GDM1 (cell line): ENCODE results near the gene PPM1N.
A peak's percentile ranks its signal among the peaks of the same experiment; 100 is the strongest.

Experiments used
- DNase-seq: peaks from one replicate; lab custom pipeline; 2025; lab: John Stamatoyannopoulos, UW

PPM1N gene, protein sequence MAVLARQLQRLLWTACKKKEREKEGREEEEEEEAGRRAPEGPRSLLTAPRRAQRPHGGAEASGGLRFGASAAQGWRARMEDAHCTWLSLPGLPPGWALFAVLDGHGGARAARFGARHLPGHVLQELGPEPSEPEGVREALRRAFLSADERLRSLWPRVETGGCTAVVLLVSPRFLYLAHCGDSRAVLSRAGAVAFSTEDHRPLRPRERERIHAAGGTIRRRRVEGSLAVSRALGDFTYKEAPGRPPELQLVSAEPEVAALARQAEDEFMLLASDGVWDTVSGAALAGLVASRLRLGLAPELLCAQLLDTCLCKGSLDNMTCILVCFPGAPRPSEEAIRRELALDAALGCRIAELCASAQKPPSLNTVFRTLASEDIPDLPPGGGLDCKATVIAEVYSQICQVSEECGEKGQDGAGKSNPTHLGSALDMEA

DNA sequence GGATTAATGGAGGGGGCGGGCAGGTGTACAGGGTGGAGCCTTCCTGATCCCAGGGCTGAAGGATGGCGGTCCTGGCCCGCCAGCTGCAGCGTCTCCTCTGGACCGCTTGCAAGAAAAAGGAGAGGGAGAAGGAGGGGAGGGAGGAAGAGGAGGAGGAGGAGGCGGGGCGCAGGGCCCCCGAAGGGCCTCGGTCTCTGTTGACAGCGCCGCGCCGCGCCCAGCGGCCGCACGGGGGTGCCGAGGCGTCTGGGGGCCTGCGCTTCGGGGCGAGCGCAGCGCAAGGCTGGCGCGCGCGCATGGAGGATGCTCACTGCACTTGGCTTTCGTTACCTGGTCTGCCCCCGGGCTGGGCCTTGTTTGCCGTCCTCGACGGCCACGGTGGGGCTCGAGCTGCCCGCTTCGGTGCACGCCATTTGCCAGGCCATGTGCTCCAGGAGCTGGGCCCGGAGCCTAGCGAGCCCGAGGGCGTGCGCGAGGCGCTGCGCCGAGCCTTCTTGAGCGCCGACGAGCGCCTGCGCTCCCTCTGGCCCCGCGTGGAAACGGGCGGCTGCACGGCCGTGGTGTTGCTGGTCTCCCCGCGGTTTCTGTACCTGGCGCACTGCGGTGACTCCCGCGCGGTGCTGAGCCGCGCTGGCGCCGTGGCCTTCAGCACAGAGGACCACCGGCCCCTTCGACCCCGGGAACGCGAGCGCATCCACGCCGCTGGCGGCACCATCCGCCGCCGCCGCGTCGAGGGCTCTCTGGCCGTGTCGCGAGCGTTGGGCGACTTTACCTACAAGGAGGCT, at the start of gene PPM1N:
Gene PPM1N, plus strand, starts transcription at position 33 of the 785 bp plus-strand sequence. Its CDS starts 30 bp downstream, at position 63.
- DNase-seq: no peak

DNA sequence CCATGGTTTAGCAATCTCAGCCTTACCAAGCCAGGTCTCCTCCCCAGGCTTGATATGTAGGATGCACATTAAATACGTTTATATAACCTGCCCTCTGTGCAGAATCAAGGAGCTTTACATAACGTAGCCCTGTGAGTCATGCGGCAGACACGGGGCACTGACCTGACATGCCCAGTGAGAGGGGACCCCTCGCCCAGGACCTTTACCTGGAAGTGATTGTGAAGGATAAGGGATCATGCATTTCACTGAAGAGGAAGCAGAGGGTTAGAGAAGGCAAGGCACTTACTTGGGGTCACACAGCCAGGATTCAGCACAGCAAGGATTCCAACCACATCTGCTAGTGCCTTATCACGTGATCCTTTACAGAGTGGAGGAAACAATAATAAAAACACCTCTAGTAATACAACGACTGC, 49.4 kb upstream of the PPM1N start:
- no peak for DNase-seq

GRCh38 chr19:45450012-45450333, 48.3 kb upstream of the PPM1N start:
- DNase-seq: no peak

GRCh38 chr19:45451131-45451849, 47.0 kb upstream of the PPM1N start:
- no peak for DNase-seq

- no peak for DNase-seq
These were observed 46.3 kb upstream of the PPM1N start for GRCh38 chr19:45451850-45452387.

- DNase-seq: peak; percentile 83
These were observed 42.3 kb upstream of the PPM1N start for GRCh38 chr19:45455707-45456499.

DNA sequence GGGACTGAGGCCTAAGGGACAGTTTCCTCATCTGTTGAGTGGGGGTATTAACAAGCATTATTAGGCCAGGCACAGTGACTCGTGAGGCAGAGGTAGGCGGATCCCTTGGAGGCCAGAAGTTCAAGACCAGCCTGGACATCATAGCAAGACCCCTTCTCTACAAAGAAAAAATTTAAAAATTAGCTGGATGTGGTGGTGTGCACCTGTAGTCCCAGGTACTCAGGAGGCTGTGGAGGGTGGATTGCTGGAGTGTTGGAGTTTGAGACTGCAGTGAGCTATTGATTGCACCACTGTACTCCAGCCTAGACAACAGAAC, 41.8 kb upstream of the PPM1N start:
- DNase-seq: no peak

DNA sequence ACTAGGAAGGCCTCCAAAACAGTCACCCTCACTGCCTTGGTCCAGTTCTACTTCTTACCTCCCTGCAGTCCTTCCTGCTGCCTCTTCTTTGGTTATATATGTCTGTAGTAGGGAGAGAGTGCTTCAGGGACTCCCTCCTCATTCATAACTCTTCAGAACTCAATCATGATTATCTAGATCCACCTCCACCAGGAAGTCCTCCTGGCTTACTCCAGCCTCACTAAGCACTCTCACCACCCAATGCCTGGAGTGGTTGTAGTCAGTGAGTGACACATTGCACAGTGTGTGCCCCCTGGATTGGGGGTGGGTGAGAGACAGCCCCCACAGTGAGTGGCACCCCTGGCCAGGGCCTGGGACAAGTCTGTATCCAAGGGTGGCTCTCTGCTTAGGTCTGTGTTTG, 40.5 kb upstream of the PPM1N start:
- DNase-seq: no peak

DNA sequence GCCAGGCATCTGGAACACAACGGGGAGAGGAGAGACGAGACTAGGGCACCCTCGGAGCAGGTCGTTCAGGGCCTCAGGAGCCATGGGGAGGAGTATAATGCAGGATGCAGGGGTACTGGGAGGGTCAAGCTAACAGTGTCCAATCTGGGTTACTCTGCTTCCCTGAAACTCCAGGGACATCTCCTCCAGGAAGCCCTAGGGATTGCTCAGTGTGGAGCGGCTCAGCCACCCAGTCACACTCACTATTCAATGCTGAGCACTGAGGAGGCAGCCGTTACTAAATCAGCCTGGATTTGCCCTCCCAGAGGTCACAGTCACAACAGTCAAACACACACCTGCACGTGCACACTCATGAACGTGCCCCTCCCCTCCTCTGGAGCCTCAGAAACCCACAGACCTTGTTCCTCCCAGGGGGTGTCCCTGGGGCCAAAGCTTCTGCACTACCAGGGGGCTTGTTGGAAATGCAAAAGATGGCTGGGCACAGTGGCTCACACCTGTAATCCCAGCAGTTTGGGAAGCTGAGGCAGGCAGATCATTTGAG, 37.4 kb upstream of the PPM1N start:
- DNase-seq: no peak

GRCh38 chr19:45462174-45462573, 36.1 kb upstream of the PPM1N start:
- DNase-seq: no peak

- DNase-seq: no peak
These were observed 35.0 kb upstream of the PPM1N start for GRCh38 chr19:45463241-45463640.

- DNase-seq: no peak
These were observed 34.0 kb upstream of the PPM1N start for GRCh38 chr19:45464274-45464673.

DNA sequence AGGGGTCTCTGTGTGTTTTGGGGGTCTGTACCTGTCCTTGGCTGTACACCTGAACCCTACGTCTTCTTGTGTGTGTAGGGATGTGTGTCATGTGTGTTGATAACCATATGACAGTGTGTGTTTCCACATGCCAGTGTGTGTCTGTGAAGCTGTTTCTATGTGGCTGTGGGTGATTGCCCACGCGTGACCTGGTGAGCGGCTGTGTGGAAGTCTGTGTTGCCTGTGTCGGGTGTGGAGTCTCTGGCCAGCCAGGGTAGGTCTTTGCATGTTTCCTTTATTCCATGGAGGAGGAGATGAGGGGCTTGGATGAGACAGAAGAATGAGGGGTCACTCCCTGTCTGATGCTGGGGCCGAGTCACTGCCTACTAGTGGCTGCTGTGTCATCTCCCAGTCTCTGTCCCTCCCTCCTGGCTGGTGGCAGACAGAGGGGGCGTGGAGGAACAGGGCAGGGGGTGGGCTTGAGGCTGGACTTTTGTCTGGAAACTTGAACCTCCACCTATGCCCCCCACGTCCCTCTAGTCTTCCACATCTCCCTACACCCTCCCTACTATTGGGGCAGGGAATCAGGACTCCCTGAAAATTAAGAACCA, 33.3 kb upstream of the PPM1N start:
- DNase-seq: no peak

GRCh38 chr19:45467115-45467455, 31.2 kb upstream of the PPM1N start:
- no peak for DNase-seq

DNA sequence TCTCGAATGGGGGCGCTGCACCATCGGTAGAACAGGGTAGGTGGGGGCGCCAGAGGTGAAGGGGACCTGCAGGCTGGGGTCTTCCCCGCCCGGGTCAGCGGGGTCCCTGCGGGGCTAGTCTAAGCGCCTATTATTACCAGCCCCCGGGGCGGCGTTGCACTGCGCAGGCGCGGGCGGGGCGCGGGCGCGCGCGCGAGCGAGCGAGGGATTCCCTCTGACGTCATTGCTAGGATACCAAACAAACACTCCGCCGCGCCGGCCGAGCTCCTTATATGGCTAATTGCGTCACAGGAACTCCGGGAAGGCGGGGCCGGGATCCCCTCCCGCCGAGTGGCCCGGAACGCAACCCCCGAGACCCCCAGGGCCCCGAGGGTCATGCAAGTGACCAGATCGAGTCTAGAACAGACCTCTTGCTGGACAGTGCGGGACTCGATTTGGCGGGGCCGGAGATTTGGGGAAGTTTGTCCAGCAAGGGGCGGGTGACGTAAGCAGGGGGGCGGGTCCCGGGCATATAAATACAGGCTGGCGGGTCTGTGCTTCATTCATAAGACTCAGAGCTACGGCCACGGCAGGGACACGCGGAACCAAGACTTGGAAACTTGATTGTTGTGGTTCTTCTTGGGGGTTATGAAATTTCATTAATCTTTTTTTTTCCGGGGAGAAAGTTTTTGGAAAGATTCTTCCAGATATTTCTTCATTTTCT, 30.6 kb upstream of the PPM1N start, which contains the start of gene FOSB:
Gene FOSB, plus strand, starts transcription at position 541 of the 703 bp plus-strand sequence. CDS start 591 bp downstream, outside the sequence.
- DNase-seq: peak; percentile 86

- no peak for DNase-seq
These were observed 30.0 kb upstream of the PPM1N start for GRCh38 chr19:45468159-45468651.

DNA sequence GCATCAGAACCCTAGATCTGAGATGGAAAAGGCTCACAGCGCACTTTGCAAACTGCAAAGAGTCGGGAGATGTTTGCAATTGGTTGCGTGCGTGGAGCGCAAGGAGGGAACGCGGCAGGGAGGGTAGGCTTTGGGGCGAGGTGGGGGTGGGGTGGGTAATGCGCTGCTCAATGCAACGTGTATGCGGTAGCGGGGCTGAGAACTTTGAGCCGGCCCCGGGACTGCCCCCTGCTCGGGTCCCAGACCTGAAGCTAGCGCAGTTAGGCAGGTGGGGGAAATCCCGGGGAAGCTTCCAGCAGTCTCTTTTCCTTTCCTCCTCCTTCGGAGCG, 29.5 kb upstream of the PPM1N start:
- DNase-seq: no peak

DNA sequence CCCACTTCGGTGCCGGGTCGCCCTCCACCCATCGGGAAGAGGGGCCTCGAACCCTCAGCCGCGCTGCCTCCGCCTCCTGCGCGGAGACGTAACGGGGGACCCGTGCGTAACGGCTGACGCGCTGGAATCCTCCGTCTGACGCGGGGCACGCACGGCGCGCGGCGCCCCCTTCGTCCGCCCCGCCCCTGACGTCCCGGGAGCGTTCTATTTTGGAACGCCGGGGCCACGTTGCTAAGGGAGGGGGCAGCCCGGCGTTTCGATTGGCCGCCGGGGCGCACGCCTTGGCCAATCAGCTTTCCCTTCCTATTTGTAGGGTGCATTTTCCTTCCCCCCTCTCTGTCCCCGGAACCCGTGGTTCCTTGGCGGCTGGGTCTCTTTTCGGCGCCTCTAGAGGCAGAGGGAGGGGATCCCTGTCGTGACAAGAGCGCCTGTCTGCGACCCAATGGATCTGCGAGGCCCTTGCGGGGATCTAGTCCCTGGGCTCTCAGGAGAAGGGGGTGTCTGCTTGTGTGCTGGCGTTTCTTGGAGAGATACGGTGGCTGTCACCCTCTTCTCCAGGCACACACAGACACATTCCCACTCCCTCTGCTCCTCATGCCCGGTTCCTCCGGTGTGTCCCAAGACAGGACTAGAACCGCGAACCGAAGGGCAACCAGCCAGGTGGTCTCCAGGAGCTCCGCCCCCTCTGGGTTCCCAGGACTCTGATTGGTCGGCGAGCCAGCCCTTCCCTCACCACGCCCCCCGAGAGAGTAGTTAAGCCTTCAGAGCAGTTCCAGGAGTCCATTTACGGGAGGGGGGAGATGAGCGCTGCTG, 28.9 kb upstream of the PPM1N start:
- DNase-seq: peak; percentile 97

DNA sequence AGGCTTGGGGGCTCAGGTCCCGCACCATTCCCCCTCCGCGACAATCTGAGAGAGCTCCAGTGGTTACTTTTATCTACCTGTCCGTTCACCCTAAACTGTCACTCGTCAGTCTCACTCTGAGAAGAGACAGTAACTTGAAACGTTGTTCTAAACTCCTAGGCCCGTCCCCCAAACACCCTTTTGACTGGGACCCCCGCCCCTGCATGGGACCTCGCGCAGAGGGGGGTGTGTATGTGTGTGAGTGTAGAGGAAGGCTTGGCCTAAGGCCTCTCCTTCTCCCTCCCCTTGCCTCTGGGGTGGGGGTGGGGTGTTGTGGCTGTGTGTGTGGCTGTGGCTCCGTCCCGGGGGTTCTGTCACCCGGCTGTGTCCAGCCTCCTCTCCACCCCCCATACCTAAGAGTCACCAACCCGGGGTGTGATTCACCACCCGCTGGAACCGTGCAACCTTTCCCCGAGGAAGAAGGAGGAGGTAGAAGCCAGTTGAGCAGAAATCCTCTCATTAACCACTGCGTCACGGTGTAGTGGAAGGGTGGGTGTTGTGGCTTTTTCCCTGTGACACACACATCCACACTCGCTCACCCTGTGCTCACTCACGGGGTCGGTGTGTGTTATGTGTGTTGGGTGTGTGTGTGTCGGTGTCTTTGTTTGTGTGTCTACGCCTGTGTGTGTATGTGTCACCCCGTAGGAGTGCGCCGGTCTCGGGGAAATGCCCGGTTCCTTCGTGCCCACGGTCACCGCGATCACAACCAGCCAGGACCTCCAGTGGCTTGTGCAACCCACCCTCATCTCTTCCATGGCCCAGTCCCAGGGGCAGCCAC, 28.1 kb upstream of the PPM1N start:
- no peak for DNase-seq
